Psoas muscle (tissue), 8 donors: ENCODE results near the gene LMAN2. TPM values are rescaled to one million over a fixed set of nuclear protein-coding genes. Genes with fewer than 3 reads are reported as not detected.
A peak's percentile ranks its signal among the peaks of the same experiment; 100 is the strongest.

Experiments used
- ATAC-seq, 4 donors: fragments of 200-7000 bp; cut with Tn5 transposase; one replicate each; pipeline ENCODE4 v1.9.1; 2020; ENCODE audit warnings: moderate library complexity in 3 of 4, mild to moderate bottlenecking in 2 of 4
- DNase-seq, 2 donors: peaks; one replicate each; pipeline ENCODE4 v3.0.0-alpha.2; 2020
- H3K27ac ChIP-seq: fragments of 200-600 bp; one replicate; pipeline ENCODE4 v1.8.0; 2022
- H3K27me3 ChIP-seq, 3 donors: fragments of 200-600 bp in 1 of 3; one replicate each; pipeline versions ENCODE4 v1.6.1 to v1.8.0; 2013 to 2022; ENCODE audit warnings: low read length in 2 of 3, mild to moderate bottlenecking in 2 of 3, moderate library complexity in 1 of 3; ENCODE audit not compliant: insufficient read depth in 3 of 3
- H3K36me3 ChIP-seq, 2 donors: fragments of 200-600 bp in 1 of 2; one replicate each; pipeline versions ENCODE4 v1.6.1 to v1.8.0; 2013 to 2022; ENCODE audit warnings: low read depth in 1 of 2, mild to moderate bottlenecking in 1 of 2, moderate library complexity in 1 of 2; ENCODE audit not compliant: insufficient read depth in 1 of 2
- H3K4me1 ChIP-seq: fragments of 200-600 bp; one replicate; pipeline ENCODE4 v1.8.0; 2022
- H3K4me3 ChIP-seq: fragments of 200-600 bp; one replicate; pipeline ENCODE4 v1.8.0; 2022; ENCODE audit warnings: mild to moderate bottlenecking
- H3K9me3 ChIP-seq: fragments of 200-600 bp; one replicate; pipeline ENCODE4 v1.8.0; 2022
- WGBS, 3 donors: extraction: QIAGEN DNeasy Blood & Tissue Kit; methylation state at CpG; one replicate each; pipeline versions ENCODE4 v1.1.6 to v1.1.7; 2013; 5-methylcytosine and 5-hydroxymethylcytosine counted together
- intact Hi-C, 2 donors: fragments of 100-400 bp; cut with DNase I; formaldehyde crosslinking; loops; one replicate each; pipeline versions ENCODE4 v1.11.0 to v1.14.2; 2022
- long read RNA-seq, 2 donors: library from polyadenylated mRNA; unstranded; transcript quantifications; one replicate each; pipeline ENCODE4 v2.0.0, GENCODE V29; 2021
- polyA plus RNA-seq, 3 donors: library from polyadenylated mRNA; stranded (reverse); fragments of 200-250 nt; gene quantifications; one replicate each; pipeline ENCODE4 v1.2.3, GENCODE V29; 2013
- total RNA-seq, 4 donors: library from RNA; stranded (reverse); fragmentation: NEBNext Ultra II Directional in 2 of 4; extraction: Animal tissue kit (Norgen Biotek cat#: 25700) in 2 of 4; gene quantifications; one replicate each; pipeline versions ENCODE4 v1.2.1 to v1.2.4, GENCODE V29; 2021 to 2023
- TF ChIP-seq, protein P1 (sequence below): fragments of 200-600 bp; IDR thresholded peaks from one replicate; pipeline ENCODE4 v1.8.0; 2022; ENCODE audit warnings: antibody characterized with exemption
- donor health status: healthy with polysubstance abuse.
- donor health status: DM: no; HTN: no; CAD: no; lungs with moderate emphysema.
- donor health status: Bipolar disorder and iron deficiency.
- donor health status: healthy.
- donor health status: DM: yes; HTN: yes; CAD: no.
- donor health status: DM: no; HTN: no; CAD: no.
- donor health status: DM: no; HTN: no; CAD: no.
- donor health status: DM: yes; HTN: yes; CAD: no.

Gene LMAN2, protein sequence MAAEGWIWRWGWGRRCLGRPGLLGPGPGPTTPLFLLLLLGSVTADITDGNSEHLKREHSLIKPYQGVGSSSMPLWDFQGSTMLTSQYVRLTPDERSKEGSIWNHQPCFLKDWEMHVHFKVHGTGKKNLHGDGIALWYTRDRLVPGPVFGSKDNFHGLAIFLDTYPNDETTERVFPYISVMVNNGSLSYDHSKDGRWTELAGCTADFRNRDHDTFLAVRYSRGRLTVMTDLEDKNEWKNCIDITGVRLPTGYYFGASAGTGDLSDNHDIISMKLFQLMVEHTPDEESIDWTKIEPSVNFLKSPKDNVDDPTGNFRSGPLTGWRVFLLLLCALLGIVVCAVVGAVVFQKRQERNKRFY
- total RNA-seq (10 to 100 TPM; 28.7 to 55.8 (median 43.1) TPM), polyA plus RNA-seq (100 to 1,000 TPM; 103 to 193 (median 162) TPM)
- long read RNA-seq, donor 1, transcript LMAN2-201 (8 exons, 1,800 nt): major isoform, 45 of 48 reads
- long read RNA-seq, donor 1, partial matches to known transcripts: 1 of 48 reads
- long read RNA-seq, donor 1, other reads (novel, unspliced or antisense): 2 of 48 reads
- long read RNA-seq, donor 2, transcript LMAN2-201 (8 exons, 1,800 nt): major isoform, 156 of 161 reads
- long read RNA-seq, donor 2, partial matches to known transcripts: 2 of 161 reads
- long read RNA-seq, donor 2, other reads (novel, unspliced or antisense): 3 of 161 reads

DNA sequence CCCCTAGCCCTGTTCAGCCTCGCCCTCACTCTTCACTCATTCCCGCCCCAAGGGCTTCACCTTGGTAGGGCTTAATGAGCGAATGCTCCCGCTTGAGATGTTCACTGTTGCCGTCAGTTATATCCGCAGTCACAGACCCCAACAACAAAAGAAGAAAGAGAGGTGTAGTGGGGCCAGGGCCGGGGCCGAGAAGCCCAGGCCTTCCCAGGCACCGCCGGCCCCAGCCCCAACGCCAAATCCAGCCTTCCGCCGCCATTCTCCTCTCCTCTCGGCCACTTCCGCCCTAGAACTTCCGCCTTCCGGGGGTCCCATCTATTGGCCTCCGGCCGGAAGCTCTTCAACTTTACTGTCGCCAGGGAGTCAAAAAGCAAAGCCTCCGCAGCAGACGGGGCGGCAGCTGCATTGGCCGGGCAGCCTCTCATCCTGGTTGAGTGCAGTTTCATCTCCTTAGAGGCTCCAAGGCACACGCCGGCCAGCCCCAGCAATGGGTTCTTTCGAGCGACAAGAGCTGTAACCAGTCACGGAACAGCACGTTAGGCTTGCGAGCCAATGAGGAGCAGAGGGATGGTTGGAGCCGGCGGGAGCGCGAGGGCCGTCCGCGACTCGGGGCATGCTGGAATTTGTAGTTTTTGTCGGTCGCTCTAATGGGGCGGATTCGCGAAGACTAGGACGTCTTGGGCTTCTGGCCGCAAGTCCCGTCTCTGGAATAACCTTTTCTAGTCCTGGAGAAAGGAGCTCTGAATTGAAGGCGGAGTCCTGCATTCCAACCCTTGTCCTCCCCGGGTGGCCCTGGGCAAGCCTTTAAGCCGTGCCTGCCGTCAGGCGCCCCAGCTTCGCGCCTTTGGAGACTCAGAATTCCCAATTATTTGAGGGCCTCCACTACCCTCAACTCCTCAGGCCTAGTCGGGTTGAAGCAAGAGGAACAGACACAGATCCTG lies at the start of gene LMAN2:
Gene LMAN2 (minus strand): TSS at position 277 of the 938 bp plus-strand sequence. CDS start 21 bp downstream, at position 256.
- peaks cover 21% of the 10 kb centered on the region for H3K4me1 ChIP-seq
- peak within 1 kb of the TSS; percentile 94 for H3K27ac ChIP-seq
- no peaks in the 10 kb centered on the region for H3K9me3 ChIP-seq
- ATAC-seq: peak; percentile 97 to 99 (median 98)
- H3K36me3 ChIP-seq: peaks cover 9 to 25% of the 10 kb centered on the region in 2 donors
- intact Hi-C loops: loop anchor here in 1 of 2 donors (5.0 kb wide), 1 partner anchor 39 kb away; the partner anchor contains the start of gene MXD3
- peak within 1 kb of the TSS; percentile 94 for H3K4me3 ChIP-seq
- H3K27me3 ChIP-seq: no peaks in the 10 kb centered on the region
- peak; percentile 91 to 96 for DNase-seq
- TF ChIP-seq, protein P1, sequence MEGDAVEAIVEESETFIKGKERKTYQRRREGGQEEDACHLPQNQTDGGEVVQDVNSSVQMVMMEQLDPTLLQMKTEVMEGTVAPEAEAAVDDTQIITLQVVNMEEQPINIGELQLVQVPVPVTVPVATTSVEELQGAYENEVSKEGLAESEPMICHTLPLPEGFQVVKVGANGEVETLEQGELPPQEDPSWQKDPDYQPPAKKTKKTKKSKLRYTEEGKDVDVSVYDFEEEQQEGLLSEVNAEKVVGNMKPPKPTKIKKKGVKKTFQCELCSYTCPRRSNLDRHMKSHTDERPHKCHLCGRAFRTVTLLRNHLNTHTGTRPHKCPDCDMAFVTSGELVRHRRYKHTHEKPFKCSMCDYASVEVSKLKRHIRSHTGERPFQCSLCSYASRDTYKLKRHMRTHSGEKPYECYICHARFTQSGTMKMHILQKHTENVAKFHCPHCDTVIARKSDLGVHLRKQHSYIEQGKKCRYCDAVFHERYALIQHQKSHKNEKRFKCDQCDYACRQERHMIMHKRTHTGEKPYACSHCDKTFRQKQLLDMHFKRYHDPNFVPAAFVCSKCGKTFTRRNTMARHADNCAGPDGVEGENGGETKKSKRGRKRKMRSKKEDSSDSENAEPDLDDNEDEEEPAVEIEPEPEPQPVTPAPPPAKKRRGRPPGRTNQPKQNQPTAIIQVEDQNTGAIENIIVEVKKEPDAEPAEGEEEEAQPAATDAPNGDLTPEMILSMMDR: no peak
- 5 to 7% (median 6%) methylated on average over 55 of the region's 55 CpGs for WGBS, 3 donors

DNA sequence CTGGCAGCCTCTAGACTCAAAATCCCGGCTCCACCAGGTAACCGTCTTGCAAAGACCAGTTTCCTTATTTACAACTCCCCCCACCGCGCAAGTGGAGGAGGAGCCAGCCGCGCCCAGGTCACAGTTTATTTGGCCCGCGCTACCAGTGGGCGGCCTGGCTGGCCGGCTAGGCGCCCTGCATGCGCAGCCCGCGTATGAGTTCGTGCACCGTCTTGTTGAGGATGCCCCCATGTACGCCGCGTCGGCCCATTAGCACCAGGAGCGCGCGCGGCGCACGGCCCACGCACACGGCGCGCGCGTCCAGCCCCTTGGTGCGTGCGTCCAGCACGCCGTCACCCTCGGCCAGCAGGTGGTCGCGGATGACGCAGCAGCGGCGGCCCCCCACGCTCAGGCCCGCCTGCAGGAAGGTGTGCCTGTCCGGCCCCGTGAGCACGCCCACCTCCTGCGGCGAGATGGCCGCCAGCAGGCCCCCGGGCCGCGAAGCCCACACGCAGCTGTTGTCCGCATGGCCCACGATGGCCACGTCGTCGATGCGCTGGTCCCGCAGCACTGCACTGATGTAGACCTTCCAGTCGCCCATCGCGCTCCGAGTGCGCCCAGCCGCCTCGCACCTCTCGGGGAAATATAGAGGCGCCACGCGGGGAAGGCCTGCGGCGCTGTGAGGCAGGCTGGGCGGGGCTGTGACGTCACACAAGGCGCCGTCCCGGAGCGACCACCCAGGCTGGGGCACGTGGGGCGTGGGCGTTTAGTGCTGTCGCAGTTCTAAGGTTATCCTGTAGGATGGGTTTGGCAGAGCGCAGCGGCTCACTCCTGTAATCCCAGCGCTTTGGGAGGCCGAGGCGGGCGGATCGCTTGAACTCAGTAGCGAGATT lies 48.8 kb upstream of the LMAN2 start, which contains the start of gene PFN3:
Gene PFN3 (minus strand): TSS at position 665 of the 872 bp plus-strand sequence. CDS start 85 bp downstream, at position 580.
- Histone ChIP-seq H3K4me3 (no peak within 1 kb of the TSS), H3K27ac (no peak within 1 kb of the TSS), H3K9me3 (no peaks in the 10 kb centered on the region), H3K36me3 (no peaks in the 10 kb centered on the region), H3K27me3 (peaks cover 0 to 72% (median 36%) of the 10 kb centered on the region in 3 donors), H3K4me1 (peaks cover 14% of the 10 kb centered on the region)
- ATAC-seq: no peak
- WGBS, 3 donors: 10 to 12% (median 11%) methylated on average over 72 to 92 of the region's 92 CpGs
- TF ChIP-seq, protein P1: no peak
- intact Hi-C loops: no loop called here
- no peak for DNase-seq

DNA sequence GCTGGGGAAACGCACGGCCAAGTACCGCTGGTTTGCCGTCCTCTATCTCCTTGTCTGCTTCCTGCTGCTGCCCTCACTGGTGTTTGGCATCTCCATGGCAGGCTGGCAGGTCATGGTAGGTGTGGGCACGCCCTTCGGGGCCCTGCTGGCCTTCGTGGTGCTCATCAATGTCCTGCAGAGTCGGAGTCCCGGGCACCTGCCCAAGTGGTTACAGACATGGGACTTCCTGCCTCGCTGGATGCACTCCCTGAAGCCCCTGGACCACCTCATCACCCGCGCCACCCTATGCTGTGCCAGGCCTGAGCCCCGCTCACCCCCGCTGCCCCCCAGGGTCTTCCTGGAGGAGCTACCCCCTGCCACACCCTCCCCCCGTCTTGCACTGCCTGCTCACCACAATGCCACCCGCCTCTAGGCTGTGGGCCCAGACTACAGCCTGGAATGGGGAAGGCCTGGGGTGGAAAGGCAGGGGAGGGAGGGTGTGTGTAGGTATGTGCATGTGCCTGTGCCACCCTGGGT lies 46.5 kb upstream of the LMAN2 start:
- TF ChIP-seq, protein P1: no peak
- ATAC-seq: no peak

More for the DNA sequence above, 46.5 kb upstream of the LMAN2 start:
- Histone ChIP-seq H3K4me3 (no peak overlapping the region), H3K27ac (no peak overlapping the region), H3K36me3 (no peaks in the 10 kb centered on the region), H3K4me1 (peaks cover 1% of the 10 kb centered on the region), H3K9me3 (no peaks in the 10 kb centered on the region), H3K27me3 (peaks cover 0 to 54% (median 27%) of the 10 kb centered on the region in 3 donors)
- WGBS, 3 donors: 84 to 89% (median 85%) methylated on average over 16 of the region's 16 CpGs
- intact Hi-C loops: no loop called here
- DNase-seq: no peak
